Endothelial cell of umbilical vein (primary cell): Measurements from ENCODE around the gene PPP1R12C. TPM values are rescaled to one million over a fixed set of nuclear protein-coding genes. Genes with fewer than 3 reads are reported as not detected.

ENCODE experiments used
- BruUV-seq: library from RNA; stranded (reverse); fragments of 400-500 nt; replicated peaks from 2 replicates; lab custom pipeline; 2021; lab: Mats Ljungman, UMichigan
- CTCF ChIA-PET: fragments of 300-600, 350-600 bp; sonication (Branson Sonifier 250); formaldehyde crosslinking; loops from one replicate; lab custom pipeline; 2021; ENCODE audit warnings: antibody characterized with exemption, inconsistent platforms; lab: Charles Lee
- POLR2A ChIA-PET: fragments of 300-600, 350-600 bp; sonication (Branson Sonifier 250); formaldehyde crosslinking; loops from one replicate; lab custom pipeline; 2021; ENCODE audit warnings: antibody characterized with exemption, inconsistent platforms; lab: Charles Lee
- DNase-seq: peaks from one replicate; pipeline ENCODE4 v3.0.0-alpha.2; 2011; ENCODE audit warnings: low read depth, low spot score
- FAIRE-seq: peaks from 2 replicates; lab custom pipeline; 2011; peaks lifted over from hg19 to GRCh38; lab: Jason Lieb, UNC
- H2AFZ ChIP-seq: 2 replicates; pipeline ENCODE4 v1.6.0; 2012; ENCODE audit warnings: low read depth, low read length, control low read depth, inconsistent platforms
- H3K27ac ChIP-seq: 2 replicates; pipeline ENCODE4 v1.5.1; 2011; ENCODE audit warnings: low read depth, mild to moderate bottlenecking, control low read depth, low read length, moderate library complexity; ENCODE audit not compliant: insufficient read depth
- H3K27me3 ChIP-seq, 2 experiments: 2 replicates each; pipeline versions ENCODE4 v1.6.0 to v1.6.1; 2011; ENCODE audit warnings: low read length in 2 of 2, mixed read lengths in 1 of 2; ENCODE audit not compliant: control insufficient read depth in 2 of 2, insufficient read depth in 2 of 2
- H3K36me3 ChIP-seq, 2 experiments: 2 replicates in 1 of 2; 3 replicates in 1 of 2; pipeline ENCODE4 v1.5.1; 2011; ENCODE audit warnings: low read length in 2 of 2, mild to moderate bottlenecking in 1 of 2, moderate library complexity in 1 of 2; ENCODE audit not compliant: control insufficient read depth in 2 of 2, insufficient read depth in 2 of 2; ENCODE audit errors: extremely low read depth in 1 of 2
- H3K4me1 ChIP-seq: 3 replicates; pipeline ENCODE4 v1.5.1; 2011; ENCODE audit warnings: mild to moderate bottlenecking, low read length; ENCODE audit not compliant: control insufficient read depth, insufficient read depth; ENCODE audit errors: extremely low read depth
- H3K4me2 ChIP-seq: 2 replicates; pipeline ENCODE4 v1.6.1; 2011; ENCODE audit warnings: low read length, control low read depth, mixed read lengths; ENCODE audit not compliant: insufficient read depth
- H3K4me3 ChIP-seq, 3 experiments: fragments of 200-600 bp in 1 of 3; sonication (generic), shearing (Covaris generic) in 1 of 3; replicated peaks in 1 of 3; 2 replicates each; pipeline ENCODE4 v1.5.1; 2011 to 2016; ENCODE audit warnings: control low read depth in 3 of 3, low read length in 3 of 3, mild to moderate bottlenecking in 2 of 3, inconsistent platforms in 1 of 3, low read depth in 1 of 3, moderate library complexity in 1 of 3; ENCODE audit not compliant: insufficient read depth in 1 of 3
- H3K79me2 ChIP-seq: 2 replicates; pipeline ENCODE4 v1.6.0; 2012; ENCODE audit warnings: low read length, inconsistent platforms; ENCODE audit not compliant: control insufficient read depth, insufficient read depth
- H3K9ac ChIP-seq: replicated peaks from 2 replicates; pipeline ENCODE3; 2011; ENCODE audit warnings: low read length, control low read depth; ENCODE audit not compliant: insufficient read depth; ENCODE audit errors: extremely low read depth
- H3K9me1 ChIP-seq: replicated peaks from 3 replicates; pipeline ENCODE4 v1.6.0; 2011; ENCODE audit warnings: mild to moderate bottlenecking, low read length; ENCODE audit not compliant: control insufficient read depth, insufficient read depth; ENCODE audit errors: extremely low read depth
- H3K9me3 ChIP-seq: replicated peaks from 2 replicates; pipeline ENCODE4 v1.5.1; 2012; ENCODE audit warnings: low read length, inconsistent platforms; ENCODE audit not compliant: control insufficient read depth, insufficient read depth
- H4K20me1 ChIP-seq: replicated peaks from 2 replicates; pipeline ENCODE3; 2011; ENCODE audit warnings: mild to moderate bottlenecking, low read length; ENCODE audit not compliant: control insufficient read depth, insufficient read depth; ENCODE audit errors: extremely low read depth
- CTCF ChIP-seq, 2 donors: IDR thresholded peaks; 1 replicate in 1 of 2; 2 replicates in 1 of 2; pipeline ENCODE4 v1.5.1; 2011; ENCODE audit warnings: low read length in 2 of 2, mild to moderate bottlenecking in 2 of 2, moderate library complexity in 2 of 2, control low read depth in 1 of 2, inconsistent platforms in 1 of 2, low read depth in 1 of 2; ENCODE audit not compliant: insufficient read depth in 1 of 2; ENCODE audit errors: extremely low read depth in 1 of 2
- EZH2 ChIP-seq: IDR thresholded peaks from 2 replicates; pipeline ENCODE4 v1.6.1; 2012; ENCODE audit warnings: borderline replicate concordance, low read depth, mild to moderate bottlenecking, moderate library complexity, low read length, inconsistent platforms; ENCODE audit not compliant: severe bottlenecking
- FOS ChIP-seq: IDR thresholded peaks from 2 replicates; pipeline ENCODE4 v1.6.1; 2011; ENCODE audit warnings: mild to moderate bottlenecking, low read length, moderate library complexity, borderline replicate concordance; ENCODE audit not compliant: insufficient read depth
- GATA2 ChIP-seq: IDR thresholded peaks from 2 replicates; pipeline ENCODE4 v1.7.0; 2011; ENCODE audit warnings: low read depth, mild to moderate bottlenecking, moderate library complexity, mixed read lengths, low read length; ENCODE audit not compliant: insufficient read length, insufficient read depth
- JUN ChIP-seq: IDR thresholded peaks from 2 replicates; pipeline ENCODE4 v1.6.1; 2011; ENCODE audit warnings: borderline replicate concordance, low read depth; ENCODE audit not compliant: insufficient read length, insufficient read depth
- MAX ChIP-seq: IDR thresholded peaks from 2 replicates; pipeline ENCODE4 v1.6.1; 2011; ENCODE audit not compliant: insufficient read depth, insufficient read length
- MYC ChIP-seq: IDR thresholded peaks from one replicate; pipeline ENCODE4 v1.6.1; 2011; ENCODE audit warnings: mild to moderate bottlenecking, low read depth, low read length
- POLR2A ChIP-seq: IDR thresholded peaks from 2 replicates; pipeline ENCODE4 v1.6.1; 2012; ENCODE audit warnings: low read depth, mild to moderate bottlenecking, control low read depth, low read length
- POLR2AphosphoS5 ChIP-seq: IDR thresholded peaks from 2 replicates; pipeline ENCODE4 v1.6.1; 2012; ENCODE audit warnings: low read depth, mild to moderate bottlenecking, control low read depth, low read length, moderate library complexity; ENCODE audit not compliant: insufficient read depth
- dilution Hi-C: fragments of 300-500 bp; cut with MboI; formaldehyde crosslinking; loops from one replicate; pipeline ENCODE4 v1.15.0; 2019; ENCODE audit warnings: low sequenced_read_pairs; ENCODE audit not compliant: extremely low pct_ligation_motif_present
- intact Hi-C: fragments of 100-400 bp; cut with micrococcal nuclease; formaldehyde crosslinking; loops from one replicate; pipeline ENCODE4 v1.10.0; 2022
- polyA plus RNA-seq, 4 experiments: library from polyadenylated mRNA; depleted of rRNA in 3 of 4; stranded (reverse) in 3 of 4; unstranded in 1 of 4; fragments of >200 nt; gene quantifications; 2 replicates each; pipeline versions ENCODE4 v1.2.1 to v1.2.3, GENCODE V29; 2011 to 2012; ENCODE audit warnings: missing spikeins in 1 of 4
- total RNA-seq: library from RNA; stranded (reverse); gene quantifications from 2 replicates; pipeline ENCODE4 v1.2.3, GENCODE V29; 2021

The PPP1R12C gene
- total and polyA plus RNA-seq, 2 donors (not counting 3 experiments of a cell fraction or from before 2014, with no cell fraction given) = 69.5 to 149 TPM

- Histone ChIP-seq H2AFZ (peak overlapping the region; percentile 77), H3K9me1 (no peaks in the 10 kb centered on the region), H3K4me2 (peak overlapping the region; percentile 75), H4K20me1 (no peaks in the 10 kb centered on the region), H3K79me2 (peaks cover 5% of the 10 kb centered on the region), H3K9ac (peak overlapping the region; percentile 64), H3K9me3 (no peaks in the 10 kb centered on the region), H3K27me3 (peaks cover 0 to 3% of the 10 kb centered on the region in 2 experiments), H3K4me3 (peak overlapping the region; percentile 31 to 77 (median 55)), H3K36me3 (peaks cover 2 to 13% of the 10 kb centered on the region in 2 experiments), H3K4me1 (peaks cover 23% of the 10 kb centered on the region), H3K27ac (peak overlapping the region; percentile 67)
- DNase-seq (peak; percentile 97), FAIRE-seq (peak; percentile 99)
- BruUV-seq = no TSS peak
- ChIA-PET POLR2A (interaction anchor here (0.6 to 1.6 kb wide), 3 partner anchors 29 to 623 kb away, joined by 4 to 5 read pairs (median 5); partner anchors contain the start of genes LENG9 and UBE2S), CTCF (interaction anchor here (0.8 to 3.7 kb wide), 10 partner anchors 9 to 417 kb away, joined by 3 to 38 read pairs (median 6); partner anchors contain the start of genes DNAAF3, PPP1R12C and TMEM238)
- intact Hi-C loops = loop anchor here (1.0 to 5.0 kb wide), 5 partner anchors 30 to 555 kb away; partner anchors contain the start of genes PPP1R12C, PPP6R1, ZNF580 and ZNF581
- dilution Hi-C loops = no loop called here
- no peak for TF ChIP-seq JUN
- TF ChIP-seq FOS = no peak
- no peak for TF ChIP-seq EZH2
- TF ChIP-seq MYC = no peak
- peak; percentile 6 for TF ChIP-seq MAX
- TF ChIP-seq GATA2 = no peak
- no peak for TF ChIP-seq CTCF (IDR thresholded peaks at IDR 0.05; ENCODE audit: extremely low read depth in 1 of 2, insufficient read depth in 1 of 2, low read depth in 1 of 2, low read length in 2 of 2)
- TF ChIP-seq POLR2A = peak; percentile 81
- TF ChIP-seq POLR2AphosphoS5 = peak; percentile 58
Measured at GRCh38 chr19:55086730-55087541, 30.5 kb downstream of the PPP1R12C start.
